GM23338 (cell line): Measurements from ENCODE around the gene SEMA4F.

Source experiments
- EZH2 ChIP-seq: fragments of 200-600 bp; sonication (generic); IDR thresholded peaks from one replicate; pipeline ENCODE4 v1.8.0; 2017; ENCODE audit warnings: antibody characterized with exemption, mild to moderate bottlenecking, low read depth; ENCODE audit not compliant: unreplicated experiment
- JUNB ChIP-seq: IDR thresholded peaks from one replicate; pipeline ENCODE4 v1.6.1; 2016; ENCODE audit warnings: antibody characterized with exemption; ENCODE audit not compliant: unreplicated experiment
- NANOG ChIP-seq: IDR thresholded peaks from 2 replicates; pipeline ENCODE4 v1.6.1; 2016; ENCODE audit warnings: antibody characterized with exemption, borderline replicate concordance
- POLR2AphosphoS5 ChIP-seq: IDR thresholded peaks from 2 replicates; pipeline ENCODE4 v1.6.1; 2016; ENCODE audit warnings: antibody characterized with exemption, low read depth
- REST ChIP-seq: IDR thresholded peaks from one replicate; pipeline ENCODE4 v1.6.1; 2018; ENCODE audit warnings: antibody characterized with exemption; ENCODE audit not compliant: unreplicated experiment
- TF ChIP-seq, protein P1 (sequence below), 2 experiments: fragments of 200-600 bp in 1 of 2; sonication (generic) in 1 of 2; conservative IDR thresholded peaks; 2 replicates each; pipeline versions ENCODE4 v1.5.1 to v1.6.1; 2016 to 2017; ENCODE audit warnings: antibody characterized with exemption in 2 of 2, low read depth in 2 of 2, mild to moderate bottlenecking in 2 of 2, moderate library complexity in 1 of 2
- TF ChIP-seq, protein P2 (sequence below): IDR thresholded peaks from 2 replicates; pipeline ENCODE4 v1.6.1; 2016; ENCODE audit warnings: antibody characterized with exemption

- TF ChIP-seq, protein P1, sequence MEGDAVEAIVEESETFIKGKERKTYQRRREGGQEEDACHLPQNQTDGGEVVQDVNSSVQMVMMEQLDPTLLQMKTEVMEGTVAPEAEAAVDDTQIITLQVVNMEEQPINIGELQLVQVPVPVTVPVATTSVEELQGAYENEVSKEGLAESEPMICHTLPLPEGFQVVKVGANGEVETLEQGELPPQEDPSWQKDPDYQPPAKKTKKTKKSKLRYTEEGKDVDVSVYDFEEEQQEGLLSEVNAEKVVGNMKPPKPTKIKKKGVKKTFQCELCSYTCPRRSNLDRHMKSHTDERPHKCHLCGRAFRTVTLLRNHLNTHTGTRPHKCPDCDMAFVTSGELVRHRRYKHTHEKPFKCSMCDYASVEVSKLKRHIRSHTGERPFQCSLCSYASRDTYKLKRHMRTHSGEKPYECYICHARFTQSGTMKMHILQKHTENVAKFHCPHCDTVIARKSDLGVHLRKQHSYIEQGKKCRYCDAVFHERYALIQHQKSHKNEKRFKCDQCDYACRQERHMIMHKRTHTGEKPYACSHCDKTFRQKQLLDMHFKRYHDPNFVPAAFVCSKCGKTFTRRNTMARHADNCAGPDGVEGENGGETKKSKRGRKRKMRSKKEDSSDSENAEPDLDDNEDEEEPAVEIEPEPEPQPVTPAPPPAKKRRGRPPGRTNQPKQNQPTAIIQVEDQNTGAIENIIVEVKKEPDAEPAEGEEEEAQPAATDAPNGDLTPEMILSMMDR (conservative IDR thresholded peaks at IDR 0.05; ENCODE audit: low read depth in 2 of 2), result peak; percentile 59 to 80
- TF ChIP-seq, protein P2, sequence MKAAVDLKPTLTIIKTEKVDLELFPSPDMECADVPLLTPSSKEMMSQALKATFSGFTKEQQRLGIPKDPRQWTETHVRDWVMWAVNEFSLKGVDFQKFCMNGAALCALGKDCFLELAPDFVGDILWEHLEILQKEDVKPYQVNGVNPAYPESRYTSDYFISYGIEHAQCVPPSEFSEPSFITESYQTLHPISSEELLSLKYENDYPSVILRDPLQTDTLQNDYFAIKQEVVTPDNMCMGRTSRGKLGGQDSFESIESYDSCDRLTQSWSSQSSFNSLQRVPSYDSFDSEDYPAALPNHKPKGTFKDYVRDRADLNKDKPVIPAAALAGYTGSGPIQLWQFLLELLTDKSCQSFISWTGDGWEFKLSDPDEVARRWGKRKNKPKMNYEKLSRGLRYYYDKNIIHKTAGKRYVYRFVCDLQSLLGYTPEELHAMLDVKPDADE, result no peak
- TF ChIP-seq NANOG (no peak), JUNB (no peak), EZH2 (no peak), POLR2AphosphoS5 (peak; percentile 72), REST (no peak)
These were observed 6.0 kb upstream of the SEMA4F start, which contains the start of gene M1AP for GRCh38 chr2:74648009-74648443.
